Measurements from ENCODE around the gene PPM1H. TPM values are rescaled to one million over a fixed set of nuclear protein-coding genes. Genes with fewer than 3 reads are reported as not detected.

Gene PPM1H
- total RNA-seq, 1 donor from 2014 or later: not detected

DNA sequence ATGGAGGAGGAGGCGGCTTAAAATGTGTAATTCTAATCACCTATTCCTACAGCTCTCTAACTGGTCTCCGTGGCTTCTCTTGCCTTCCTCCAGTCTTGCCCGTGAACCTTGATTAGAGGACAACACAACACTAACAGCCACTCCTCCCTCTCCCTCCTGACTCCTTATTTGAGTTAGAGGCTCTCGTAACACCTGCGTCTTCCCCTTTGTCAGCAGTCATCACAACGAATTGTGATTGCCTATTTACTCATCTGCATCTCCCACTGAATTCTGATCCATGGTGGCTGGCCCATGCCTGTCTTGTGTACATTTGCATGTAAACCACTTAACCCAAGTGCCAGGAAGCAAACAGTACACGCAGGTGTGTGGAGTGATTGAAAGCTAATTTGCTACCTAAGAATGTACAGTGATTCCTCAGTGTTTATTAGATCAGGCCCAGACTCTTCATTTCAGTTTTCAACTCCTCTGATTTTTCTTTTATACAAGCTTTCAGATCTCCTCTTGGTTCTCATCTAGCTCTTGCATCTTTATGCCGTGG is 313.8 kb downstream of the PPM1H start:
- Mint-ChIP-seq H3K9me3 (no peaks in the 10 kb centered on the region), H3K4me1 (ENCODE audit: low read depth) (no peaks in the 10 kb centered on the region), H3K4me3 (ENCODE audit: low read depth) (no peak overlapping the region), H3K36me3 (ENCODE audit: low read depth) (peaks cover under 1% of the 10 kb centered on the region), H3K27me3 (ENCODE audit: low read depth) (peaks cover 16% of the 10 kb centered on the region), H3K27ac (no peak overlapping the region)
- DNase-seq (ENCODE audit: low spot score): no peak
- intact Hi-C loops (cut with micrococcal nuclease): no loop called here

DNA sequence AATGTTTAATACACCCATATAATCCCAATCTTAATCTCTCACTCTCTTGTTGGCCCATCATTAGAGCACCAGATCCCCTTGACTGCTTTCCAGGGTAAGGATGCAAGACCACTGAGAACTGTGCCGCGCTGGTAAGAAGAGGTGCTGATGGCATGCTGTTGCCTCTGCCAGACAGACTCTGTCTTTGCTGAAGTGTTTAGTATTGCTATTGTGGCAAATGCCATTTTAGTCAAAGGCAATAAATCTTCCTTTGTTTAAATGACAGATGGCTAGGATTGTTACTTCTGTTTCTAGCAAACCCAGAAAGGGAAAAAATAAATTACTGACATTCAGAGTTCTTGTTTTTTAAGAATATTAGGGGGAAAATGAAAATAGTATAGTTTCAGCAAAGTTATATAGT is 316.0 kb downstream of the PPM1H start:
- Mint-ChIP-seq H3K4me1 (ENCODE audit: low read depth) (no peaks in the 10 kb centered on the region), H3K27ac (no peak overlapping the region), H3K9me3 (no peaks in the 10 kb centered on the region), H3K4me3 (ENCODE audit: low read depth) (no peak overlapping the region), H3K36me3 (ENCODE audit: low read depth) (peaks cover 3% of the 10 kb centered on the region), H3K27me3 (ENCODE audit: low read depth) (peaks cover 12% of the 10 kb centered on the region)
- DNase-seq (ENCODE audit: low spot score): no peak
- intact Hi-C loops (cut with micrococcal nuclease): no loop called here

DNA sequence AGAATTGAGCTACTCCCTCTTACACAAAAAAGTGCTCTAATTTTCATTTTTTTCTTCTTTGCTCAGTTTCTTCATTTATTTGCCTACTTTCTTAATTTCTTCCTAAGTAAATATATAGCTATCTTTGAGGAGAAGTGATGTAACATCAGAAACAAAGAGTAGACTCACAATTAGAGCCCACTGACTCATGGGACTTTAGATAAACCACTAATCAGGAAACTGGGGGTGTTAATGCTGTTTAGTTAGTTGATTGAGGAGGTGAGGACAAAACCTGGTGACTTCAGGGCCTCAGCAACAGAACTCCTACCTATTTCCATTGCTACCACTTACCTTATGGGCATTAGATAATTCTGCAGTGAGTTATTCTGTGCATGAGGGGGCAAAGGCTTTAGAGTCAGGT is 316.6 kb downstream of the PPM1H start:
- peaks cover 3% of the 10 kb centered on the region for H3K36me3 Mint-ChIP-seq (ENCODE audit: low read depth)
- H3K27me3 Mint-ChIP-seq (ENCODE audit: low read depth): peaks cover 12% of the 10 kb centered on the region
- no peaks in the 10 kb centered on the region for H3K9me3 Mint-ChIP-seq
- no peak overlapping the region for H3K4me3 Mint-ChIP-seq (ENCODE audit: low read depth)
- no peak for DNase-seq (ENCODE audit: low spot score)
- no peaks in the 10 kb centered on the region for H3K4me1 Mint-ChIP-seq (ENCODE audit: low read depth)
- no peak overlapping the region for H3K27ac Mint-ChIP-seq
- intact Hi-C loops (cut with micrococcal nuclease): no loop called here

DNA sequence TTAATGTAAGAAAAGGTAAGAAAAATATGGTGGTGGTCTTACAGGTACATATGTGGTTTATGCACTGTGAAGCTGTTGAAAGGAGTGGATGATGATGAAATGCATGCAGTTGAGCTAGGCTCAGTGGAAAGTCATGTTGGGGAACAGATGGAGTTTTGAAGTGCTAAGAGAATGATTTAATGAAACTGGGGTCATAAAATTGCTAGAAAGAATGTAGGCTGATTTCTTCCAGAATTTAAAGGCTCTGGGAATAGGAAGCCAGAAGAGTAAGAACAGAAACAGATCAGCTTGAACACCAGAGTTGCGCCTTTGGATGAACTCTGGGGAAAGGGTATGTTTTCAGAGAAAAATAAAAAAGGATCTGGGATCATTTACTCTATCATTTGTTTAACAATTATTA is 321.9 kb downstream of the PPM1H start:
- H3K4me3 Mint-ChIP-seq (ENCODE audit: low read depth): no peak overlapping the region
- intact Hi-C loops (cut with micrococcal nuclease): no loop called here
- no peak overlapping the region for H3K27ac Mint-ChIP-seq
- H3K36me3 Mint-ChIP-seq (ENCODE audit: low read depth): peaks cover 3% of the 10 kb centered on the region
- no peaks in the 10 kb centered on the region for H3K4me1 Mint-ChIP-seq (ENCODE audit: low read depth)
- DNase-seq (ENCODE audit: low spot score): no peak
- H3K9me3 Mint-ChIP-seq: no peaks in the 10 kb centered on the region
- no peaks in the 10 kb centered on the region for H3K27me3 Mint-ChIP-seq (ENCODE audit: low read depth)

DNA sequence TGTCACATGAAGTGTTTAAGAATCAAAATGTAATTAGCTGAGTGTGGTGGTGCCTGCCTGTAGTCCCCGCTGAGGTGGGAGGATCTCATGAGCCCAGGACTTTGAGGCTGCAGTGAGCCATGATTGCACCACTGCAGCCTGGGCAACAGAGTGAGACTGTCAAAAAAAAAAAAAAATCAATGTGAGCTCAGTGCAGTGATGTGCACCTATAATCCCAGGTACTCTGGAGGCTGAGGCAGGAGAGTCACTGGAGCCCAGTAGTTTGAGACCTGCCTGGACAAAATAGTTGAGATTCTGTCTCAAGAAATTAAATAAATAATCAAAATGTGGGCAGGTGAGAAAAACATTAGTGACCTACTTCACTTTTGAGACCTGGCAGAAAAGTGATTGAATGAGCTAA is 328.3 kb downstream of the PPM1H start:
- Mint-ChIP-seq H3K27me3 (ENCODE audit: low read depth) (no peaks in the 10 kb centered on the region), H3K36me3 (ENCODE audit: low read depth) (peaks cover 24% of the 10 kb centered on the region), H3K4me3 (ENCODE audit: low read depth) (no peak overlapping the region), H3K9me3 (no peaks in the 10 kb centered on the region), H3K4me1 (ENCODE audit: low read depth) (peaks cover 32% of the 10 kb centered on the region), H3K27ac (no peak overlapping the region)
- no peak for DNase-seq (ENCODE audit: low spot score)
- intact Hi-C loops (cut with micrococcal nuclease): loop anchor here (10.0 kb wide), 1 partner anchor 172 kb away; no protein-coding TSS in a partner anchor

DNA sequence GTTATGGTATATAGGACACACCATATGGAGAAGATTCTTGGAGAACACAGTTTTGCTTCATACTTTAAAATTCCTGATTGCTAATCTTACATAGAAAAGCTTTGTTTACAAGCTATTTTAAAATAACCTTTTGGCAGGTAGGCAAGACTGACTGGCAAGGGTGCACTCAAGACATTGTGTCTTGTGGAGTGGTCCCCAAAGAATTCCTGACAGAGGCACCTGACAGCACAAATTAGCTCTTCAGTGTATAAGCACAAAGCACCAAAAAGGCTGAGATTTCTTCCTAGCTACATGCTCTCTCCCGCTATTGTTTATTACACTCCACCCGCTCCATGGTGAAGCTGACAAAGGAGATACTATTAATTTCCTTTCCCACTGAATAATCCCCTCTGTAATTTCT is 329.0 kb downstream of the PPM1H start:
- intact Hi-C loops (cut with micrococcal nuclease): loop anchor here (10.0 kb wide), 1 partner anchor 171 kb away; no protein-coding TSS in a partner anchor
- Mint-ChIP-seq H3K36me3 (ENCODE audit: low read depth) (peaks cover 24% of the 10 kb centered on the region), H3K4me3 (ENCODE audit: low read depth) (no peak overlapping the region), H3K9me3 (no peaks in the 10 kb centered on the region), H3K27ac (no peak overlapping the region), H3K27me3 (ENCODE audit: low read depth) (no peaks in the 10 kb centered on the region), H3K4me1 (ENCODE audit: low read depth) (peaks cover 36% of the 10 kb centered on the region)
- DNase-seq (ENCODE audit: low spot score): no peak

DNA sequence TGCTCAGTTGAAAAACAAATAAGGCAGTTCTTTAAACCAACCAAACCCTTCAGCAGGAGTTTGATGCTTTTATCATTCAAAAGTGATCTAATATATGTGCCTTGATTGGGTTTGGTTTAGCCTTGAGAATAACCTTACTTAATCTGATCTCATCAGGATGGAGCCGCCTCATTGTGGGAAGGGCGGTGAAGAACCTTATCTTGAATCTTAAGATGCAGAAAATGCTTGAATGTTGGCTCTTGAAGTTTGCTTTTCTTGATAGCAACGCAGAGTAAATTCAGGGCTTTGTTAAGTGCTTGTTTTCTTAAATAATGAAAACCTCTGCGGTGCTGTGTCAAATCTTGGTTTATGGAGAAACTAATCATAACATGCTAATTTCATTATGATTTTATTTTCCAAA is 330.1 kb downstream of the PPM1H start:
- peaks cover 24% of the 10 kb centered on the region for H3K36me3 Mint-ChIP-seq (ENCODE audit: low read depth)
- peaks cover 41% of the 10 kb centered on the region for H3K4me1 Mint-ChIP-seq (ENCODE audit: low read depth)
- intact Hi-C loops (cut with micrococcal nuclease): loop anchor here (1.0 to 10.0 kb wide), 3 partner anchors 170 to 203 kb away; no protein-coding TSS in a partner anchor
- no peak for DNase-seq (ENCODE audit: low spot score)
- no peaks in the 10 kb centered on the region for H3K9me3 Mint-ChIP-seq
- no peaks in the 10 kb centered on the region for H3K27me3 Mint-ChIP-seq (ENCODE audit: low read depth)
- peak overlapping the region; percentile 89 for H3K4me3 Mint-ChIP-seq (ENCODE audit: low read depth)
- no peak overlapping the region for H3K27ac Mint-ChIP-seq

DNA sequence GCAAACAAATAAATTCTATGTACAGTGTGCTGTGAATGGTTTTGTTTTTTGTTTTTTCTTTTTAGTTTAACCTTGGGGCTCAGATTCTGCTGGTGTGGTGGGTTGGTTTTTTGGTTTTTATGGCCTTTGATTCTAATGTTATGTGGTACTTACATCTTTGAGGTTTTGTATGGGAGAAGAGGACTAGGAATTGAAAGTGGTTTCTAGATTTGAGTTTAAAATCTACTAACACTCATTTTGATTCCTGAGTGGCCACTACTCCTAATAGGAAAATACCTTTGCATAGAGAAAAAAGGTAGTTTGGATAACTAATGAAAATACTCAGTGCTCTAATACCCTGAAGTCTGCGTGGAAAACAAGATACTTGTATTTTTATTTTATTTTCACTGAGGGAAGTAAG is 330.6 kb downstream of the PPM1H start:
- Mint-ChIP-seq H3K27me3 (ENCODE audit: low read depth) (no peaks in the 10 kb centered on the region), H3K36me3 (ENCODE audit: low read depth) (peaks cover 24% of the 10 kb centered on the region), H3K9me3 (no peaks in the 10 kb centered on the region), H3K4me3 (ENCODE audit: low read depth) (peak overlapping the region; percentile 89), H3K4me1 (ENCODE audit: low read depth) (peaks cover 41% of the 10 kb centered on the region), H3K27ac (peak overlapping the region; percentile 89)
- DNase-seq (ENCODE audit: low spot score): no peak
- intact Hi-C loops (cut with micrococcal nuclease): loop anchor here (1.0 to 10.0 kb wide), 3 partner anchors 170 to 204 kb away; no protein-coding TSS in a partner anchor

DNA sequence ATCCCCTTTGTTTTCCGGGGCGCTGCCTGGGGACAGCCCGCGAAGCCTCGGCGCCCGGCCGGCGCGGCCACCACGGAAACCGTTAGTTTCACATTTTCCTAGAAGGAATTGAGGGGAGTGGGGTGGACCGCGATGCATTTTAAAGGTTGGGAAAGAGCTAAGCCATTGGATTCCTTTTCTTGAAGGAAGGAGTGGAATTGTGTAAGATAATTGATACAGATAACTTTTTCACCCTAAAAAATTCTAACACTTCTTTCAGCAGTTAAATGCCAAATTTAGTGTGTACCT is 331.2 kb downstream of the PPM1H start:
- DNase-seq (ENCODE audit: low spot score): no peak
- peak overlapping the region; percentile 89 for H3K27ac Mint-ChIP-seq
- H3K4me3 Mint-ChIP-seq (ENCODE audit: low read depth): peak overlapping the region; percentile 89
- H3K4me1 Mint-ChIP-seq (ENCODE audit: low read depth): peaks cover 41% of the 10 kb centered on the region
- H3K9me3 Mint-ChIP-seq: no peaks in the 10 kb centered on the region
- intact Hi-C loops (cut with micrococcal nuclease): loop anchor here (1.0 to 10.0 kb wide), 7 partner anchors 79 to 343 kb away; partner anchors contain the start of genes MON2 and USP15
- no peaks in the 10 kb centered on the region for H3K27me3 Mint-ChIP-seq (ENCODE audit: low read depth)
- H3K36me3 Mint-ChIP-seq (ENCODE audit: low read depth): peaks cover 26% of the 10 kb centered on the region

DNA sequence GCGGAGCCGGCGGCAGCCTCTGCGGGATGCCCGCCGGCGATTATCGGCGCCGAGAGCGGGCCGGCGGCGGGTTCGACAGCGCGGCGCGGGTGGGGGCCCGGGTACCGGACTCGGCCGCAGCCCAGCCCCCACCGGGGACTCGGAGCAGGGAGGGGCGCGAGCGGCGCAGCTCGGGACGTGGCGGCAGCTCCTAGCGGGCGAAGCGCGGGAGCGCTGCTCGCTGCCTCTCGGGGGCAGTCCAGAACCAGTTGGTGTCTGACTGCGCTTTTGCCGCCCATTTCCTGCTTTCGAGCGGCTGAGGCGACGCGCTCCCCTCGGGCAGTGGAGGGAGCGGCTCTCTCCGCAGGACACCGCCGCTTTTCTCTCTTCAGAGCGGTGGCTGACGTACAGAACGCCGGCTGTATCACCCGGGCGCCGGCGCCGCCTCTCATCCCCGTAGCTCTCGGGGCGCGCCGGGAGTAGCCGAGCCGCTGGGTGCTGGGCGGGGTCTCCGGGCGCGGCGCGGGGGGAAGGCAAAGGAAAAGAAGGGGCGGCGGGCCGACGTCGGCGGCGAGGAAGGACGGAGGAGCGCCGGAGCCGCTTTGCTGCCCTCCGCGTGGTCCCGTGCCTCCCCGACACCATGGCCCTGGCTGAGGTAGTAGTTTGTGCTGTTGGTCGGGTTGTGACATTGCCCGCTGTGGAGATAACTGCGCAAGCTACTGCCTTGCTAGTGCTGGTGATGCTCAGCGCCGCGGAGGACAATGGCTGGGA is 331.7 kb downstream of the PPM1H start:
- H3K27ac Mint-ChIP-seq: peak overlapping the region; percentile 89
- DNase-seq (ENCODE audit: low spot score): peak; percentile 80
- H3K4me3 Mint-ChIP-seq (ENCODE audit: low read depth): peak overlapping the region; percentile 89
- H3K36me3 Mint-ChIP-seq (ENCODE audit: low read depth): peaks cover 27% of the 10 kb centered on the region
- no peaks in the 10 kb centered on the region for H3K27me3 Mint-ChIP-seq (ENCODE audit: low read depth)
- no peaks in the 10 kb centered on the region for H3K9me3 Mint-ChIP-seq
- intact Hi-C loops (cut with micrococcal nuclease): loop anchor here (1.0 to 10.0 kb wide), 5 partner anchors 78 to 343 kb away; partner anchors contain the start of genes MON2 and USP15
- H3K4me1 Mint-ChIP-seq (ENCODE audit: low read depth): peaks cover 41% of the 10 kb centered on the region

DNA sequence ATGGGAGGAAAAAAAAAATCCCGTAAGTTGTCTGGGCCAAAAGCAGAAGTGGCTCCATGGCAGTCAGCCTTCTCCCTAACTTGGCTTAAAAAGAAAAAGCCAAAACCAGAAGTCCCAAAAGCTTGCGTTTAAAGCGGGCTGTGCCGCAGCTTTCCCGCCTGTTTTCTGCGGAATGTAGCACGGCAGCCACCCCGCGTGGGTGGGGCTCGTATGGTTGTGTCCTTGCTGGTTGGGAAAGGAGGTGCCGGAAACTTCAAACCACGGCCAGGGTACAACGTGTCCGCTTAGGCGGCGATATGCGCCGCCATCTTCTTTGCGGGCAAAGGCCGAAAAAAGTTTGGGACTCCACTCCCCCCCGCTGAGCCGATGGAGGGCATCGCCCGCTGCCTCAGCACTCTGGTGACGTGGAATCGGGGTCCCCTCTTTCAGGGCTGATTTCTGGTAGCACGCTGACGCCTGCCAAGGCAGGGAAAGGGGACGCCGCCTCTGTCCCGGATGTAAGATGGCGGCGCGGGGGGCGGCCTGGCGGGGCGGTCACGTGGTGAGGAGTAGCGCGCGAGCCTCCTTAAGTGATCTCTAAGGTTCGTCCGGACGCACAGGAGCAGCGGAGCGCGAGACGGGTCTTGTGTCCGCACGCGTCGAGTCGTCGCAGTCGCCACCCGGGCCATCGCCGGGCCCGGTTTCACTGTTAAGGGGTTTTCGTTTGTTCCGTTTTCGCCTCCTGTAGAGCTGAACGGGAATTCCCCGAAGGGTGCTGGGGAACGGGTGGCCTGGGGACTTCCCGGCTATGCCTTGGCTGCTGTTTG is 332.5 kb downstream of the PPM1H start:
- intact Hi-C loops (cut with micrococcal nuclease): loop anchor here (1.0 to 10.0 kb wide), 6 partner anchors 39 to 342 kb away; partner anchors contain the start of genes MON2 and USP15
- Mint-ChIP-seq H3K4me1 (ENCODE audit: low read depth) (peaks cover 41% of the 10 kb centered on the region), H3K4me3 (ENCODE audit: low read depth) (peak overlapping the region; percentile 85), H3K36me3 (ENCODE audit: low read depth) (peaks cover 27% of the 10 kb centered on the region), H3K27me3 (ENCODE audit: low read depth) (no peaks in the 10 kb centered on the region), H3K27ac (peak overlapping the region; percentile 89), H3K9me3 (no peaks in the 10 kb centered on the region)
- DNase-seq (ENCODE audit: low spot score): peak; percentile 82

DNA sequence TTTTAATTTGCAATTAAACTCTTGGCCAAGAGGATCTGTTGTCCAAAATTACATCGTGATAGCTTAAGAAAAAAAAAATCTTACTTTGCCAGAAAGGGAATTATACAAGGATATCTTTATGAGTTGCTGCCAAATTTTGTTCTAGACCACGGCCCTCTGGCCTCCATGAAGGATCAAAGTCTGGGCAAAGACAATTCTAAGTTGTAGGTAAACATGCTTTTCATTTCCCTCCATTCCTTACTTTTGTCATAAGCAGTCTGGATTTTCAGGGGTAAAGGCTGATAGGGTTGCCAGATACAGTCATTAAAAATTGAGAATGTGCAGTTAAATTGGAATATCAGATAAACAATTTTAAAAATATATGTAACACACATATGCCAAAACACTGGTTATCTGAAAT is 333.2 kb downstream of the PPM1H start:
- Mint-ChIP-seq H3K27ac (peak overlapping the region; percentile 89), H3K27me3 (ENCODE audit: low read depth) (no peaks in the 10 kb centered on the region), H3K4me3 (ENCODE audit: low read depth) (peak overlapping the region; percentile 38), H3K4me1 (ENCODE audit: low read depth) (peaks cover 38% of the 10 kb centered on the region), H3K36me3 (ENCODE audit: low read depth) (peaks cover 27% of the 10 kb centered on the region), H3K9me3 (no peaks in the 10 kb centered on the region)
- DNase-seq (ENCODE audit: low spot score): no peak
- intact Hi-C loops (cut with micrococcal nuclease): loop anchor here (1.0 to 10.0 kb wide), 4 partner anchors 40 to 167 kb away; partner anchors contain the start of gene MON2
